MCF 10A (cell line): ENCODE measurements around the gene BGN. TPM values are rescaled to one million over a fixed set of nuclear protein-coding genes. Genes with fewer than 3 reads are reported as not detected.

Experiments
- BruUV-seq: library from RNA; stranded (reverse); fragments of 400-500 nt; replicated peaks from 2 replicates; lab custom pipeline; 2021; lab: Mats Ljungman, UMichigan
- CTCF ChIA-PET: fragments of 300-600 bp; sonication (Branson Sonifier 250); formaldehyde crosslinking; extraction: SDS; loops from one replicate; lab custom pipeline; 2021; ENCODE audit warnings: antibody characterized with exemption, inconsistent platforms; lab: Yijun Ruan, JAX
- POLR2A ChIA-PET: fragments of 300-600, 350-650 bp; sonication (Branson Sonifier 250); formaldehyde crosslinking; extraction: SDS; loops from one replicate; lab custom pipeline; 2020; ENCODE audit warnings: antibody characterized with exemption, inconsistent platforms; lab: Yijun Ruan, JAX
- DNase-seq: peaks from one replicate; pipeline ENCODE4 v3.0.0-alpha.2; 2018; ENCODE audit not compliant: unreplicated experiment
- H3K27ac Mint-ChIP-seq: one replicate; pipeline ENCODE4 v1.8.0; 2022; ENCODE audit warnings: mild to moderate bottlenecking, low read depth, mixed read lengths; ENCODE audit not compliant: unreplicated experiment
- H3K27me3 Mint-ChIP-seq: one replicate; pipeline ENCODE4 v1.8.0; 2022; ENCODE audit warnings: mixed read lengths; ENCODE audit not compliant: insufficient read depth, unreplicated experiment
- H3K36me3 Mint-ChIP-seq: one replicate; pipeline ENCODE4 v1.8.0; 2022; ENCODE audit warnings: mild to moderate bottlenecking, moderate library complexity, mixed read lengths; ENCODE audit not compliant: insufficient read depth, unreplicated experiment
- H3K4me1 Mint-ChIP-seq: one replicate; pipeline ENCODE4 v1.8.0; 2022; ENCODE audit warnings: mixed read lengths; ENCODE audit not compliant: insufficient read depth, unreplicated experiment
- H3K4me3 Mint-ChIP-seq: one replicate; pipeline ENCODE4 v1.8.0; 2022; ENCODE audit warnings: mild to moderate bottlenecking, moderate library complexity, mixed read lengths; ENCODE audit not compliant: unreplicated experiment
- H3K9me3 Mint-ChIP-seq: one replicate; pipeline ENCODE4 v1.8.0; 2022; ENCODE audit warnings: mixed read lengths; ENCODE audit not compliant: unreplicated experiment
- intact Hi-C: fragments of 100-400 bp; cut with micrococcal nuclease; formaldehyde crosslinking; loops from 2 replicates; pipeline ENCODE4 v1.14.1; 2022
- total RNA-seq: library from RNA; stranded (reverse); gene quantifications from 2 replicates; pipeline ENCODE4 v1.2.3, GENCODE V29; 2022
- TF ChIP-seq, protein P1 (sequence below): fragments of 200-600 bp; IDR thresholded peaks from one replicate; pipeline ENCODE4 v1.8.0; 2022; ENCODE audit warnings: antibody characterized with exemption, mild to moderate bottlenecking; ENCODE audit not compliant: unreplicated experiment

BGN gene
- total RNA-seq, 1 experiment from 2014 or later = 1.3 TPM

DNA sequence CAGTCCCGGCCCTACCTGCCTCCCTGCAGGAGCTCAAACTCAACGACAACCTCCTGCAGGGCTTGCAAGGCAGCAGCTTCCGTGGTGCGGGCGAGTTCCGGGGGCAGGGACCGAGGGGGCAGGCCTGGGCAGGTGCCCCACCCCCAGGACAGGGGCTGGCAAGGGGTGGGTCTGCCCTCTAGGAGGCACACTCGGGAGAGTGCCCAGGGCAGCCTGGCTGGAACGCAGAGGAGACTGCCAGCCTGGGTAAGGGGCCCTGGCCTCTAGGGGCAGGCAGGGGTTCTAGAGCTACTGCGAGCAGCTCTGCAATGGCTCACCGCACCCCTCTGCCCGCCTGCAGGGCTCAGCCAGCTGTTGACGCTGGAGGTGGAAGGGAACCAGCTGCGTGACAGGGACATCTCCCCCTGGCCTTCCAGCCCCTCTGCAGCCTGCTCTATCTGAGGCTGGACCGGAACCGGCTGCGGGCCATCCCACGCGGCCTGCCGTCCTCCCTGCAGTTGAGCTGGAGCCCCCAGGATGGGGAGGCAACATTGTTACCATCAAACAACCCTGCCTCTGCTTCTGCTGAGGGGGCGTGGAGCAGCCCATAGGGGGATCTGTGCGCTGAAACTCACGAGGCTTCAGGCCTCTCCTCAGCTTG is 12.3 kb upstream of the BGN start:
- no peak overlapping the region for H3K4me3 Mint-ChIP-seq
- no peaks in the 10 kb centered on the region for H3K27me3 Mint-ChIP-seq
- no peaks in the 10 kb centered on the region for H3K36me3 Mint-ChIP-seq
- no TSS peak for BruUV-seq
- no peak for DNase-seq
- TF ChIP-seq, protein P1, sequence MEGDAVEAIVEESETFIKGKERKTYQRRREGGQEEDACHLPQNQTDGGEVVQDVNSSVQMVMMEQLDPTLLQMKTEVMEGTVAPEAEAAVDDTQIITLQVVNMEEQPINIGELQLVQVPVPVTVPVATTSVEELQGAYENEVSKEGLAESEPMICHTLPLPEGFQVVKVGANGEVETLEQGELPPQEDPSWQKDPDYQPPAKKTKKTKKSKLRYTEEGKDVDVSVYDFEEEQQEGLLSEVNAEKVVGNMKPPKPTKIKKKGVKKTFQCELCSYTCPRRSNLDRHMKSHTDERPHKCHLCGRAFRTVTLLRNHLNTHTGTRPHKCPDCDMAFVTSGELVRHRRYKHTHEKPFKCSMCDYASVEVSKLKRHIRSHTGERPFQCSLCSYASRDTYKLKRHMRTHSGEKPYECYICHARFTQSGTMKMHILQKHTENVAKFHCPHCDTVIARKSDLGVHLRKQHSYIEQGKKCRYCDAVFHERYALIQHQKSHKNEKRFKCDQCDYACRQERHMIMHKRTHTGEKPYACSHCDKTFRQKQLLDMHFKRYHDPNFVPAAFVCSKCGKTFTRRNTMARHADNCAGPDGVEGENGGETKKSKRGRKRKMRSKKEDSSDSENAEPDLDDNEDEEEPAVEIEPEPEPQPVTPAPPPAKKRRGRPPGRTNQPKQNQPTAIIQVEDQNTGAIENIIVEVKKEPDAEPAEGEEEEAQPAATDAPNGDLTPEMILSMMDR = no peak
- H3K27ac Mint-ChIP-seq = no peak overlapping the region
- CTCF ChIA-PET = no interaction called here
- no peaks in the 10 kb centered on the region for H3K9me3 Mint-ChIP-seq
- POLR2A ChIA-PET = no interaction called here
- intact Hi-C loops = no loop called here
- H3K4me1 Mint-ChIP-seq = no peaks in the 10 kb centered on the region

DNA sequence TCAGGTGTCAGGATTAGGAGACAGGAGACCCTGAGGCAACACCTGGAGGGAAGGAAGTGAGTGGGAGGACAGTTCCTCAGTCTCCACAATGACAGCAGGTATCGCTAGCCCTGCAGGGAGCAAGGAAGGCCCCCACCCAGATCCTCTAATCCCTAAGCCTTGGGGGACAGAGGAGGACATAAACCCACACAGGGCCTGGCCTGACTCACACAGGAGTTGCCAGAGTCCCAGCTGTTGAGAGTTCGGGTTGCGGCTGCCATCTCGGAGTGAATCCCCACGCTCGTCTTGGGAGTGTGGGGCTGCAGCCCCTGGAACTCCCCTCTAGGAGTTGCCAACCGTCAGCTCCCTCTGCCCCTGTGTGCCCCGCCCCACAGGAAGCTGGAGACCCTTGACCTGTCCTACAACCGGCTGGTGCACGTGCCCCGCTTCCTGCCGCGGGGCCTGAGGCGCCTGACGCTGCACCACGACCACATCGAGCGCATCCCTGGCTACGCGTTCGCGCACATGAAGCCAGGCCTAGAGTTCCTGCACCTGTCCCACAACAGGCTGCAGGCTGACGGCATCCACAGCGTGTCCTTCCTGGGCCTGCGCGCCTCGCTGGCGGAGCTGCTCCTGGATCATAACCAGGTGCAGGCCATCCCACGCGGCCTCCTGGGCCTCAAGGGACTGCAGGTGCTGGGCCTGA is 9.2 kb upstream of the BGN start:
- TF ChIP-seq, protein P1 = no peak
- Mint-ChIP-seq H3K27me3 (no peaks in the 10 kb centered on the region), H3K27ac (no peak overlapping the region), H3K36me3 (no peaks in the 10 kb centered on the region), H3K9me3 (no peaks in the 10 kb centered on the region), H3K4me3 (no peak overlapping the region), H3K4me1 (no peaks in the 10 kb centered on the region)
- DNase-seq = no peak
- intact Hi-C loops = no loop called here
- POLR2A ChIA-PET = interaction anchor here (0.6 kb wide), 1 partner anchor 304 kb away, joined by 4 read pairs; no protein-coding TSS in a partner anchor
- BruUV-seq = no TSS peak
- CTCF ChIA-PET = interaction anchor here (1.2 kb wide), 1 partner anchor 22 kb away, joined by 6 read pairs; no protein-coding TSS in a partner anchor

DNA sequence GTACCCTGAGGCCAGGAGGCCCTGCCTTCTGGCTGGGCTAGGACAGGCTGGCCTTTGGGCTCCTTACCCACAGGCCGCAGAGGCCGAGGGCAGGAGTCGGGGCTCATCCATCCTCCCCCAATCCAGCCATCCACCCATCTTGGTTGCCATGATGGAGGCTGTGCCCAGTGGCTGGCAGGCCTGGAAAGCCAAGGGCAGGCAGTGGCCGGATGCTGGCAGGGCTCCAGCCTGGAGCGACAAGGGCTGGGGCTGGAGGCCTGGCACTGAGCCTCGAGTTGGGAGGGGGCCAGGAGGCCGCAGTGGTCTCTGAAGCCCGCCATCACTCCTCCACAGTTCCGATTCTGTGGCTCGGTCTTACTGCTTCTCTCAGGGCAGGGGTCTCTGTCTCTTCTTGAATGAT is 8.6 kb upstream of the BGN start:
- Mint-ChIP-seq H3K4me1 (no peaks in the 10 kb centered on the region), H3K27ac (no peak overlapping the region), H3K4me3 (no peak overlapping the region), H3K27me3 (no peaks in the 10 kb centered on the region), H3K36me3 (no peaks in the 10 kb centered on the region), H3K9me3 (no peaks in the 10 kb centered on the region)
- no peak for DNase-seq
- intact Hi-C loops = no loop called here
- BruUV-seq = no TSS peak
- TF ChIP-seq, protein P1 = no peak
- ChIA-PET CTCF (interaction anchor here (1.5 kb wide), 1 partner anchor 21 kb away, joined by 4 read pairs; no protein-coding TSS in a partner anchor), POLR2A (no interaction called here)

DNA sequence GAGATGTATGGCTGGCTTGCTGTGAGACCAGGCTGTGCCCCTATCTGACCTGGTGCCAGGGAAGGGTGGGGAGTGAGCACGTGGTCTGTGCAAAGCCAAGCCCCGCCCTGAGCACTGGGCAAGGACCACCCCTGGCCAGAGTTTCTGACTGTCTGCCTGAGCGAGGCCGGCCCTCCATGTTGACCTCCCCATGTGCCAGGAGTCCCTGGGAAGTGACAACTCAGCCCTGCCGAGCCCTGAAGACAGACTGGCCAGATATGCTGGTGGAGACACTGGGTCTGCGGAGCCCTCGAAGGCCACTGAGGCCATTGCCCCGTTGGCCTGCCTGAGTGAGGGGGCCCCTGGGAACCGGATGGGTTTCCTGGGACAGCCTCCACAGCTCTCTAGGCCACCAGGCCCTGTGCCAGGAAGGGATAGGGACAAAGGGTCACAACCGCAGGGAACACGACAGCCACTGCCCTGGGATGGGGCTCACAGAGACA is 7.1 kb upstream of the BGN start:
- Mint-ChIP-seq H3K27ac (no peak overlapping the region), H3K4me3 (no peak overlapping the region), H3K27me3 (no peaks in the 10 kb centered on the region), H3K36me3 (no peaks in the 10 kb centered on the region), H3K9me3 (no peaks in the 10 kb centered on the region), H3K4me1 (no peaks in the 10 kb centered on the region)
- POLR2A ChIA-PET = no interaction called here
- intact Hi-C loops = no loop called here
- no peak for DNase-seq
- TF ChIP-seq, protein P1 = no peak
- no TSS peak for BruUV-seq
- CTCF ChIA-PET = interaction anchor here (1.5 kb wide), 1 partner anchor 19 kb away, joined by 4 read pairs; no protein-coding TSS in a partner anchor
